Measurements from ENCODE around the gene CYTH3.

GRCh38 chr7:6293202-6293601 is 20.8 kb upstream of the CYTH3 start:
- no peak for TF ChIP-seq CTCF (IDR thresholded peaks at IDR 0.05; ENCODE audit: poor library complexity)
- no peak for TF ChIP-seq EZH2phosphoT487 (IDR thresholded peaks at IDR 0.05; ENCODE audit: low read depth, severe bottlenecking, unreplicated experiment)

Measured in hepatocyte (in vitro differentiated cells).